Mucosa of rectum (tissue), 2 donors: Measurements from ENCODE around the gene CXCL3.

ENCODE experiments used
- H3K27ac ChIP-seq, 2 donors: one replicate each; pipeline ENCODE4 v1.7.0; 2013; ENCODE audit warnings: inconsistent platforms in 2 of 2, low read depth in 2 of 2, low read length in 2 of 2
- H3K27me3 ChIP-seq, 2 donors: one replicate each; pipeline ENCODE4 v1.7.0; 2013; ENCODE audit warnings: low read length in 2 of 2; ENCODE audit not compliant: control insufficient read depth in 2 of 2, insufficient read depth in 2 of 2
- H3K36me3 ChIP-seq, 2 donors: one replicate each; pipeline ENCODE4 v1.7.0; 2013; ENCODE audit warnings: low read length in 2 of 2; ENCODE audit not compliant: control insufficient read depth in 2 of 2, insufficient read depth in 2 of 2
- H3K4me1 ChIP-seq, 2 donors: one replicate each; pipeline ENCODE4 v1.7.0; 2013; ENCODE audit warnings: low read length in 2 of 2, mild to moderate bottlenecking in 1 of 2; ENCODE audit not compliant: control insufficient read depth in 2 of 2, insufficient read depth in 2 of 2
- H3K4me3 ChIP-seq, 2 donors: one replicate each; pipeline ENCODE4 v1.7.0; 2013; ENCODE audit warnings: low read length in 2 of 2
- H3K9ac ChIP-seq, 2 donors: one replicate each; pipeline ENCODE4 v1.7.0; 2013; ENCODE audit warnings: low read length in 2 of 2, low read depth in 1 of 2, mild to moderate bottlenecking in 1 of 2
- H3K9me3 ChIP-seq, 2 donors: one replicate each; pipeline ENCODE4 v1.7.0; 2013; ENCODE audit warnings: low read length in 2 of 2; ENCODE audit not compliant: control insufficient read depth in 2 of 2
- donor health status: healthy.
- donor health status: Normal muscosa, but diverticular disease.

Gene CXCL3

GRCh38 chr4:74018771-74019170, 19.7 kb downstream of the CXCL3 start:
- H3K9ac ChIP-seq: no peak overlapping the region

DNA sequence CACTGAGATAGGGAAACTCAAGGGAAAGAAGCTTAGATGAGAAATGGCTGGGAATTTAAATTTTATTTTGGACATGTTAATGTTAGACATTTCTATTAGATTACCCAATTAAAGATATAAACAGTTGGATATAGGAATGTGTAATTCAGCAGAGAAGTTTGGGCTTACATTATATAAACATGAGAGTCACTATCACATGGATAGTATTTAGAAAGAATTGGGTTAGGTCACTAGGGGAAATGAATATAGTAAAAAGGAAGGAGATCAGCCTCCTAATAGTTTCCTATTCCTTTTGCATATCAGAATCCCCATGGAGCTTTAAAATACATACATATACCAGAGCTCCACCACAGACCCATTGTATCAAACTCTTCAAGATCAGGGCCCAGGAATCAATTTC, 20.4 kb downstream of the CXCL3 start:
- H3K9me3 ChIP-seq: no peaks in the 10 kb centered on the region
- peaks cover 0 to 3% of the 10 kb centered on the region in 2 donors for H3K4me1 ChIP-seq
- no peaks in the 10 kb centered on the region for H3K36me3 ChIP-seq
- H3K4me3 ChIP-seq: no peak overlapping the region
- H3K9ac ChIP-seq: no peak overlapping the region
- no peaks in the 10 kb centered on the region for H3K27me3 ChIP-seq
- no peak overlapping the region for H3K27ac ChIP-seq

More at GRCh38 chr4:74018771-74019170, 19.7 kb downstream of the CXCL3 start:
- Histone ChIP-seq H3K27ac (no peak overlapping the region), H3K9me3 (no peaks in the 10 kb centered on the region), H3K27me3 (no peaks in the 10 kb centered on the region), H3K4me1 (peaks cover 0 to 3% of the 10 kb centered on the region in 2 donors), H3K4me3 (no peak overlapping the region), H3K36me3 (no peaks in the 10 kb centered on the region)

- Histone ChIP-seq H3K4me3 (no peak overlapping the region), H3K9ac (no peak overlapping the region), H3K4me1 (peaks cover 0 to 3% of the 10 kb centered on the region in 2 donors), H3K27me3 (no peaks in the 10 kb centered on the region), H3K9me3 (no peaks in the 10 kb centered on the region), H3K27ac (no peak overlapping the region), H3K36me3 (no peaks in the 10 kb centered on the region)
Observed at GRCh38 chr4:74016068-74016467, 22.4 kb downstream of the CXCL3 start.

- Histone ChIP-seq H3K9ac (no peak overlapping the region), H3K4me1 (peaks cover 0 to 3% of the 10 kb centered on the region in 2 donors), H3K27me3 (no peaks in the 10 kb centered on the region), H3K4me3 (no peak overlapping the region), H3K9me3 (no peaks in the 10 kb centered on the region), H3K27ac (no peak overlapping the region), H3K36me3 (no peaks in the 10 kb centered on the region)
Observed at GRCh38 chr4:74015126-74015780, 23.2 kb downstream of the CXCL3 start.

GRCh38 chr4:74014332-74014731, 24.2 kb downstream of the CXCL3 start:
- H3K9me3 ChIP-seq: no peaks in the 10 kb centered on the region
- H3K4me3 ChIP-seq: no peak overlapping the region
- H3K27me3 ChIP-seq: no peaks in the 10 kb centered on the region
- peaks cover 0 to 3% of the 10 kb centered on the region in 2 donors for H3K4me1 ChIP-seq
- H3K36me3 ChIP-seq: no peaks in the 10 kb centered on the region
- no peak overlapping the region for H3K9ac ChIP-seq
- H3K27ac ChIP-seq: no peak overlapping the region

- Histone ChIP-seq H3K4me3 (no peak overlapping the region), H3K9ac (no peak overlapping the region), H3K27ac (no peak overlapping the region), H3K4me1 (peaks cover 3 to 5% of the 10 kb centered on the region in 2 donors), H3K36me3 (no peaks in the 10 kb centered on the region), H3K9me3 (no peaks in the 10 kb centered on the region), H3K27me3 (no peaks in the 10 kb centered on the region)
Observed at GRCh38 chr4:74013264-74013663, 25.2 kb downstream of the CXCL3 start.

GRCh38 chr4:74012130-74012529, 26.4 kb downstream of the CXCL3 start:
- no peaks in the 10 kb centered on the region for H3K27me3 ChIP-seq
- no peaks in the 10 kb centered on the region for H3K9me3 ChIP-seq
- H3K36me3 ChIP-seq: no peaks in the 10 kb centered on the region
- no peak overlapping the region for H3K9ac ChIP-seq
- H3K27ac ChIP-seq: no peak overlapping the region
- H3K4me3 ChIP-seq: no peak overlapping the region
- H3K4me1 ChIP-seq: peaks cover 3 to 5% of the 10 kb centered on the region in 2 donors

DNA sequence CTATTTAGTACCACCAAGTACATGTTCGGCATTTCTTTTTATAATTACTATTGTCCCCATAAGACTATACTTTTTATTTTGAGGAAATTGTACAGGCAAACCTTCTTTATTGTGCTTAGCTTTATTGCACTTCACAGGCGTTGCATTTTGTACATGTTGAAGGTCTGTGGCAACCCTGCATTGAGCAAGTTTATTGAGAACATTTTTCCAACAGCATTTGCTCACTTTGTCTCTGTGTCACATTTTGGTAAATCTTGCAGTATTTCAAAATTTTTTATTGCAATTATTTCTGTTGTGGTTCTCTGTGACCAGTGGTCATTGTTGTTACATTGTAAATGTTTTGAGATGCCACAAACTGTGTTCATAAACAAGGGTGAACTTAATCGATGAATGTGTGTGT, 29.2 kb downstream of the CXCL3 start:
- Histone ChIP-seq H3K9ac (no peak overlapping the region), H3K36me3 (no peaks in the 10 kb centered on the region)

DNA sequence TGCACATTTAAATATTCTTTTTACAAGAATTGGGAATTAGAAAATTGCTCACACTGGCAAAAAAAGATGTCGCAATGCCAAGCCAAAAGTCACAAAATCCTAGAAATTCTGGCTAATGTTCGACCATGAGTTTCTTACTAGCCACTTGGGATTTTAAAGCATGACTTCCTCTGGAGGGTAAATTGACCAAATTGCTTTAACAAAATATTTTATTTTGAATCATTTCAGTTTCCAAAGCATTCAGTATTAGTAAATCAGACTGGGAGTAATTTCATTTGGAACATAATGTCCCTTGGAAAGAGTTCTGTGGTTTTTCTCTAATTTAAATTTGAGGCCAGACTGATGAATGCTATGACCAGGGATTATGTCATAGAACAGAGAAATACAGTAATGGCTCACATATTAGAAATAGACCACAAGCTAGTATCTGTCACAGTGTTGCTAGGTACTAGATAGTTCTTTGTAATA, 32.4 kb downstream of the CXCL3 start:
- Histone ChIP-seq H3K36me3 (no peaks in the 10 kb centered on the region), H3K4me3 (no peak overlapping the region), H3K9ac (no peak overlapping the region), H3K27ac (peak overlapping the region; percentile 59 to 72), H3K27me3 (no peaks in the 10 kb centered on the region), H3K4me1 (peaks cover 2 to 8% of the 10 kb centered on the region in 2 donors), H3K9me3 (no peaks in the 10 kb centered on the region)

More for the DNA sequence above, 29.2 kb downstream of the CXCL3 start:
- Histone ChIP-seq H3K27ac (no peak overlapping the region), H3K27me3 (no peaks in the 10 kb centered on the region), H3K4me3 (no peak overlapping the region), H3K4me1 (peaks cover 2 to 7% of the 10 kb centered on the region in 2 donors), H3K9me3 (no peaks in the 10 kb centered on the region)

DNA sequence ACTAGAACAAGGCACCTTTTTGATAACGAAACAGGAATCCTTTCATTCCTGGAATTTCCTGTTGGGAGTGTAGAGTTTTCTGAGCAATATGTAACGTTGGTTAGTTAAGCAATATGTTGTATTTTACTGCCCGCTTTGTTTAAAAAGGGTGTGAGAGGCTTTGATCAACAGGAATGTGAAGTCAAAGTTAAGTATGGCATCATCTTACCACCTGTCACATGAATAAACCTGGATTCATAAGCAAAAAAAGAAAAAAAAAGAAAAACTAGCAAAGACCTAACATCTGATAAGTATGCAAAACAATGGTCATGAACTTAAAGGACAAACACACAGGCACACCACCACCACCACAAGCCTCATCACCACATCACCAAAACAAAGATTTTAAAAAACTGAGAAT, 33.0 kb downstream of the CXCL3 start:
- Histone ChIP-seq H3K36me3 (no peaks in the 10 kb centered on the region), H3K27me3 (no peaks in the 10 kb centered on the region), H3K4me3 (no peak overlapping the region), H3K9ac (no peak overlapping the region), H3K9me3 (no peaks in the 10 kb centered on the region), H3K27ac (peak overlapping the region; percentile 68 to 72), H3K4me1 (peaks cover 2 to 8% of the 10 kb centered on the region in 2 donors)
